DND-41 (cell line): Measurements from ENCODE around the gene WBP2NL.

ENCODE experiments used
- ATAC-seq: fragments of 200-7000 bp; cut with Tn5 transposase; 3 replicates; pipeline ENCODE4 v1.9.1; 2021; ENCODE audit warnings: low read depth; ENCODE audit not compliant: insufficient read depth
- DNase-seq: peaks from one replicate; pipeline ENCODE4 v3.0.0-alpha.2; 2020
- H2AFZ ChIP-seq: 2 replicates; pipeline ENCODE4 v1.6.0; 2012; ENCODE audit warnings: low read depth, low read length
- H3K27ac ChIP-seq: 2 replicates; pipeline ENCODE4 v1.5.1; 2012; ENCODE audit warnings: low read length, inconsistent platforms
- H3K27me3 ChIP-seq: fragments of 200-600 bp; sonication (generic); 2 replicates; pipeline ENCODE4 v1.6.0; 2012; ENCODE audit warnings: low read length, mild to moderate bottlenecking, inconsistent platforms; ENCODE audit not compliant: insufficient read depth, poor library complexity
- H3K36me3 ChIP-seq: 2 replicates; pipeline ENCODE4 v1.5.1; 2012; ENCODE audit warnings: low read length, inconsistent platforms; ENCODE audit not compliant: insufficient read depth
- H3K4me1 ChIP-seq: 2 replicates; pipeline ENCODE4 v1.5.1; 2012; ENCODE audit warnings: mild to moderate bottlenecking, low read length; ENCODE audit not compliant: insufficient read depth
- H3K4me2 ChIP-seq: 2 replicates; pipeline ENCODE4 v1.6.0; 2012; ENCODE audit warnings: mild to moderate bottlenecking, moderate library complexity, low read length, inconsistent platforms; ENCODE audit not compliant: insufficient read depth
- H3K4me3 ChIP-seq, 2 experiments: fragments of 200-600 bp in 1 of 2; shearing (Covaris generic) in 1 of 2; 2 replicates each; pipeline ENCODE4 v1.5.1; 2012 to 2016; ENCODE audit warnings: inconsistent platforms in 2 of 2, low read length in 2 of 2, mild to moderate bottlenecking in 2 of 2, low read depth in 1 of 2, moderate library complexity in 1 of 2
- H3K79me2 ChIP-seq: 2 replicates; pipeline ENCODE4 v1.6.0; 2012; ENCODE audit warnings: low read length, inconsistent platforms; ENCODE audit not compliant: insufficient read depth
- H3K9ac ChIP-seq: 2 replicates; pipeline ENCODE4 v1.6.0; 2012; ENCODE audit warnings: low read depth, mild to moderate bottlenecking, inconsistent platforms, low read length, moderate library complexity
- H3K9me3 ChIP-seq: 2 replicates; pipeline ENCODE4 v1.5.1; 2012; ENCODE audit warnings: low read length, moderate library complexity, mild to moderate bottlenecking, inconsistent platforms; ENCODE audit not compliant: insufficient read depth, severe bottlenecking
- H4K20me1 ChIP-seq: 2 replicates; pipeline ENCODE4 v1.6.0; 2012; ENCODE audit warnings: low read length; ENCODE audit not compliant: insufficient read depth
- CTCF ChIP-seq: IDR thresholded peaks from 2 replicates; pipeline ENCODE4 v1.5.1; 2012; ENCODE audit warnings: borderline replicate concordance, low read length, moderate library complexity, mild to moderate bottlenecking; ENCODE audit not compliant: poor library complexity, severe bottlenecking; ENCODE audit errors: extremely low read depth
- EZH2 ChIP-seq: IDR thresholded peaks from 3 replicates; pipeline ENCODE4 v1.6.1; 2012; ENCODE audit warnings: borderline replicate concordance, low read depth, mild to moderate bottlenecking, moderate library complexity, low read length, inconsistent platforms; ENCODE audit not compliant: severe bottlenecking

The WBP2NL gene

GRCh38 chr22:41989246-41989645, 9.3 kb upstream of the WBP2NL start:
- Histone ChIP-seq H3K4me1 (no peaks in the 10 kb centered on the region), H3K27ac (no peak overlapping the region), H3K4me3 (no peak overlapping the region), H3K27me3 (peaks cover 2% of the 10 kb centered on the region), H3K79me2 (no peaks in the 10 kb centered on the region), H3K9ac (no peak overlapping the region), H3K36me3 (no peaks in the 10 kb centered on the region), H3K9me3 (no peaks in the 10 kb centered on the region), H3K4me2 (no peak overlapping the region), H2AFZ (no peak overlapping the region), H4K20me1 (no peaks in the 10 kb centered on the region)
- TF ChIP-seq EZH2: no peak
- no peak for TF ChIP-seq CTCF
- DNase-seq (no peak), ATAC-seq (no peak)

- H3K27me3 ChIP-seq: peaks cover 17% of the 10 kb centered on the region
- H3K4me1 ChIP-seq: no peaks in the 10 kb centered on the region
- no peak overlapping the region for H3K9ac ChIP-seq
- no peak overlapping the region for H3K27ac ChIP-seq
- H3K36me3 ChIP-seq: no peaks in the 10 kb centered on the region
- H3K79me2 ChIP-seq: no peaks in the 10 kb centered on the region
- H3K9me3 ChIP-seq: no peaks in the 10 kb centered on the region
- H3K4me3 ChIP-seq: no peak overlapping the region
- no peaks in the 10 kb centered on the region for H4K20me1 ChIP-seq
- DNase-seq: no peak
- no peak overlapping the region for H3K4me2 ChIP-seq
- TF ChIP-seq CTCF (no peak), EZH2 (no peak)
- H2AFZ ChIP-seq: no peak overlapping the region
- no peak for ATAC-seq
Observed at GRCh38 chr22:41991111-41991510, 7.5 kb upstream of the WBP2NL start.

- Histone ChIP-seq H4K20me1 (no peaks in the 10 kb centered on the region), H3K9ac (no peak overlapping the region), H3K9me3 (no peaks in the 10 kb centered on the region), H3K27me3 (peaks cover 25% of the 10 kb centered on the region), H3K4me1 (no peaks in the 10 kb centered on the region), H3K4me2 (no peak overlapping the region), H2AFZ (no peak overlapping the region), H3K36me3 (no peaks in the 10 kb centered on the region), H3K79me2 (no peaks in the 10 kb centered on the region), H3K4me3 (no peak overlapping the region), H3K27ac (no peak overlapping the region)
- DNase-seq (no peak), ATAC-seq (no peak)
- TF ChIP-seq CTCF: no peak
- no peak for TF ChIP-seq EZH2
Observed at GRCh38 chr22:41992496-41992895, 6.1 kb upstream of the WBP2NL start.

GRCh38 chr22:41995211-41995610, 3.4 kb upstream of the WBP2NL start:
- TF ChIP-seq CTCF (no peak), EZH2 (no peak)
- no peak overlapping the region for H3K4me3 ChIP-seq
- H3K36me3 ChIP-seq: no peaks in the 10 kb centered on the region
- no peak overlapping the region for H2AFZ ChIP-seq
- ATAC-seq: no peak
- no peaks in the 10 kb centered on the region for H4K20me1 ChIP-seq
- H3K4me2 ChIP-seq: no peak overlapping the region
- H3K27me3 ChIP-seq: peaks cover 28% of the 10 kb centered on the region
- no peak overlapping the region for H3K9ac ChIP-seq
- H3K27ac ChIP-seq: no peak overlapping the region
- H3K4me1 ChIP-seq: no peaks in the 10 kb centered on the region
- H3K79me2 ChIP-seq: no peaks in the 10 kb centered on the region
- DNase-seq: no peak
- H3K9me3 ChIP-seq: no peaks in the 10 kb centered on the region
